ENCODE measurements around the gene KLF1. TPM values are rescaled to one million over a fixed set of nuclear protein-coding genes. Genes with fewer than 3 reads are reported as not detected.
A peak's percentile ranks its signal among the peaks of the same experiment; 100 is the strongest.

KLF1 gene

Small RNAs within 50 kb of the gene (small RNA-seq; reads per million reads assigned to genes)
- 3.5 reads per million, percentile 27 among the genes with 10 or more reads in this experiment for gene MIR5695 (ENCODE audit: low read depth)
- gene MIR6794 (ENCODE audit: low read depth), result not detected
